HuH-7.5 (cell line): ENCODE results near the gene MAP3K21.

Source experiments
- DNase-seq: peaks from one replicate; pipeline ENCODE4 v3.0.0; 2011; ENCODE audit warnings: low spot score

MAP3K21 gene

DNA sequence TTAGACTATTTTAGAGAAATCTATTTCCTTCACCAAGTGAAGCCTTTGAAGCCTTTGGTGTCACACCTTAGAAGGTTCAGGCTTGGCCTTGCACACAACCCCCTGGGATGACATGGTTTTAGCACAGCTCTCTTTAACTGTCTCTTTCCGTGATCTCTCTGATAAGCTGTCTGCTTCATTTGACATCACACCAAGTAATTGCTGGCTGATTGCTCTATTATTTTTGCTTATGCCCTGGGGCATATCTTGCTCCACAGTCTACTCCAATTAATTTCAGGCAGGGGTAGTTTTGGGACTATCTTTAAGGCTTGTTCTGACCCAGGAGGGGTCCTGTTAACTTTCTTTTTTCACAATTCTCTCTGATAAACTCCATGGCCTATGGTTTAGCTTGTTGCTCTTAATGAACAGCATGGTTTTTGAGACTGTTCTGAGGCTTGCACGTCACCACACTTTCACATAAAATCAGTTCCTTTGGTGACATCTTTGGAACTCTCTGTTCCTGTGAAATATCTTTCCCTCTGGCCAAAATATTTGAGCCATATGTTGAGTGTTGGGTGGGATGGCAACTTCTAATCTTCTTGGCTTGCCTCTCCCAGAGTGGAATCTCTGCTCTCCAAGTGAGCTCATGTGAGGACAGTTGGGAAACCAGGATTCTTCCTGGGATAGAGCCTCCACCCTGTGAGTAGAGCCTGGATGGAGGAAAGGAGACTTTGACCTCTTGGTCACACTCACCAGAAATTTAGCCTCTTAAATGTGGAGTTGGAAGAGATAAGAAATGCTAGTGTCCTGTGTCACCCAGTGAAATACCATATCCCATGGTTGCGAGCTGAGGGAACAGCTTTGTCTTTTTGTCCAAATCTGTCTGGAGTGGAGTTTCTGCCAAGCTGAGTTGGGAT, 63.6 kb downstream of the MAP3K21 start:
- no peak for DNase-seq

DNA sequence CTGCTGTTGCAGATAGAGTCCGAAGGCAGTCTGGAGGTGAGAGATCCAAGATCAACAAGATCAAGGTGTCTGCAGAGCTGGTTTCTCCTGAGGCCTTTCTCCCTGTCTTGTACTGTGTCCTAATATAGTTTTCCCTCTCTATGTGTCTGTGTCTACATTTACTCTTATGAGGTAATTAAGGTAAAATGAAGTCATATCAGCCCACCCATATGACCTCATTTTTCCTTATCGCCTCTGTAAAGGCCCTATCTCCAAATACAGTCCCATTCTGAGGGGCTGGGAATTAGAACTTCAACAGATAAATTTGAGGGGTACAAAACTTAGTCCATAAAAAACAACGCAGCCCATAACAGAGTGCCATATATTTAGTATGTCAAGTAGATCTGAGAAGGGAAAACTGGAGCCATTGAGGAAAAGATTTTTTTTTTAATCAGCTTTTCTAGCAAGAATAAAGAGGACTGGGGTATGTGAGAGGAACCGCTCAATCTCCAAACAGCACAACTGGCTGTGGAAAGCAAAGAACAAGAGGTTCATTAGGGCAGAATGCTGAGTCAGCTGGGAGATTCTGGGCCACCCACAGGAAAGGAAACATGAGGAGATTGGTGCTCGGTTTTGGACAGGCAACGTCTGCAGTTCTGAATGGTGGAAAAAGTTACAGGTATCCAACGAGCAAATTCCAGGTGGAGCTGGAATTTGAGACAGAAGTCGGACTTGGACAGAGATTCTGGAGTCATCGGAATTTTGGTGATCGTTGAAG, 65.7 kb downstream of the MAP3K21 start:
- DNase-seq = no peak

DNA sequence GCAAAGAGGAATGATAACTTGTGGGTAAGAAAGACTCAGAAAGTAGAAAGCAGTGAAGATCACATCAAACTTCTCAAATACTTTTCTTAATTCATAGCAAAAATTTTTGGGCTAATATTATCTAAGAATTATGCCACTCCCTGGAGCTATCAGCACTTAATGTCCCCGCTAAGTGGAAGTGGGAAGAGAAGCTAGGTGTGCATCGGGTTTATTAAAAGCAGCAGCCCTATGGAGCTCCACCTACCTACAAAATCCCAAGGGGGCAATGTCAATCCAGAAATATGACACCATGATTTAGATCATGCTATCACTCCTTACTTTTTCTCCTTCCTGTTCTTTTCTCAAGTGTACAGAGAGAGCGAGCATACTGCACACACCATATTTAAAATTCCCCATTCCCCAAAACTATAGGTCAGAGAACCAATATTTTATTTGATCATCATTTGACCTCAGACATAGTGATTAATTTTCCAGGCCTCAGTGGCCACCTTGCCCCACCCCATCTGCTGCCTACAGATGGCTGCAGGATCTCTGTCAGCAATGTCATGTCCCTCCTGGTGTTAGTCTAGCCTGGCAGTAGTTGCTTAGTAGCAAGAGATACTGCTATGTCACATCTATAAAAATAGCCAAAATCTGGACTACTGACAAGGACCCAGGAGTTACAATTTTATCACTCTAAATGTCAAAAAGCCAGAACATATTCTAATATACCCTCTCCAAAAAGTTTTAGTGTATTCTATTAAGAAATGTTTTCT, 66.6 kb downstream of the MAP3K21 start:
- no peak for DNase-seq

DNA sequence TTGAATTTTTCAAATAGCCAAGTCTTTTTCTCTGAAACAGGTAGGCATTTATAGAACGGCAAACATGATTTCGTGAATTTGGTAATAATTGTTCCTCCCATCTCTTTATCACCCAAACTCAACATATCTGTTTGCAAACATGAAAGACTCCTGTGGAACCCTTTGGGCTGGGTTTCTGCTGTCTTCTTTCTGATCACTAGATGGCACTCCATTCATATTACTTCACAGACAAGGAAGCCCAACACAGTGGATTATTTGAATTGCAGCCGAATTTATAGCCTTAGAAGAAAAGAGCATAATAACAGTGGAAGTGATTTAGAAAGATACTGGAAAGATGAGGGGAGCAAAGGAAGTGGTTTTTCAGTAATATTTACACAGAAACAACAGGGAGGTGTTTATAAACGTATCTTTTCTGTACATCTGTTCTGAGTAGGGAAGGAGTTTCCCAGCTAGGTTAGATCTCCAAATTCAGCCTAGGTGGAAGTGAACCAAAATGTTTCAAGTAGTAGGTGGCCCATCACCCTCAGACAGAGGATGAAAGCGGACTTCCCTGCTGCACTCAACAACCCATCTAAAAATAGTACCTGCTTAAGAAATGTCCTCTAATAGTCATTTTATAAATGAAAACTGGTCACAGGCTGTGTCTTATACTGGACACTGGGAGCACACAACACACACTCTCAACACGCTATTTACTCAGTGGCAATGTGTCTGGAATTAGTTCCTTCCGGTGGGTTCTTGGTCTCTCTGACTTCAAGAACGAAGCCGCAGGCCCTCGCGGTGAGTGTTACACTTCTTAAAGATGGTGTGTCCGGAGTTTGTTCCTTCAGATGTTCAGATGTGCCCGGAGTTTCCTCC, 67.6 kb downstream of the MAP3K21 start:
- peak; percentile 23 for DNase-seq

DNA sequence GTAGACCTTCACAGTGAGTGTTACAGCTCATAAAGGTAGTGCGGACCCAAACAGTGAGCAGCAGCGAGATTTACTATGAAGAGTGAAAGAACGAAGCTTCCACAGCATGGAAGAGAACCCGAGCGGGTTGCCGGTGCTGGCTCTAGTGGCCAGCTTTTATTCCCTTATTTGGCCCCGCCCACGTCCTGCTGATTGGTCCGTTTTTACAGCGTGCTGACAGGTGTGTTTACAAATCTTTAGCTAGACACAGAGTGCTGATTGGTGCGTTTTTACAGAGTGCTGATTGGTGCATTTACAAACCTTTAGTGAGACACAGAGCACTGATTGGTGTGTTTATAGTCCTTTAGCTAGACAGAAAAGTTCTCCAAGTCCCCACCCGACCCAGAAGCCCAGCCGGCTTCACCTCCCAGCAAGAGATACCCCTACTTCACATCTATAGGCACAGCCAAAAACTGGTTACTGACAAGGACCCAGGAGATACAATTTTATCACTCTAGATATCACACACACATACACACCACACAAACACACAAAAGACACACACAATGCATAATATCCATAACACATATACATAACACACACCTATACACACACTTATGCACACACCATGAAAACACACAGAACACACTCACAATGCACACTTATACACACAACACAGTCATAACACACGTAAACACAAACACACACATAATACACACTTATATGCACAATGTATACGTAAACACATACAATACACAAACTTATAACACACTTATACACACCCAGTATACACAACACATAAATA, 68.5 kb downstream of the MAP3K21 start:
- no peak for DNase-seq

DNA sequence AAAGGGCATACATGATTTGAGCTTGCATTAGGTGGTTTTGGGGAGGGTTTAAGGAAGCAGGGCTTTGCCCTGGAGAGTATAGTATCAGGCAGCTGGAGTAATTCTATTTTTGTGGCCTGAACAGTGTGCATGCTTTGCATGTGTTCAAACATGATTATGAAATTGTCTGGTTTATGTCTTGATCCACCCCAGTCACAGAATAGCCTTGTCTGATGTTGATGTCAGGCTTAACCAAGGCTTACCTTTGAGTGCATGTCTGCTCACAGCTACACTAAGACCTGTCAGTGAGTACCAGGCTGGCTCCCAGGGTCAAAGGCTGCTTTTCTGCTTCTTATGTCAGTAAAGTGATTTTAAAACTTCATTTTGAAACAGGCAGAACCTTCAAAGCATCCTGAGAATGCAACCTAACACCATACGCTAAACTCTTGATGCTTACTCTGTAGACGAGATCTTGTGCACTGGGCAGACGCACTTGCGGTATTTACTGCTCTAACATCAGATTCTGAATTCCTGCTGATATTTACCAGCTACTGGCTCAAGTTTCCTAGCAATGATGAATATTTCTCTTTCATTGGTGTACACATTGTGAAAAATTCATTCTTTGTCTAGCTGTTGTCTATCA, 78.9 kb downstream of the MAP3K21 start:
- no peak for DNase-seq

DNA sequence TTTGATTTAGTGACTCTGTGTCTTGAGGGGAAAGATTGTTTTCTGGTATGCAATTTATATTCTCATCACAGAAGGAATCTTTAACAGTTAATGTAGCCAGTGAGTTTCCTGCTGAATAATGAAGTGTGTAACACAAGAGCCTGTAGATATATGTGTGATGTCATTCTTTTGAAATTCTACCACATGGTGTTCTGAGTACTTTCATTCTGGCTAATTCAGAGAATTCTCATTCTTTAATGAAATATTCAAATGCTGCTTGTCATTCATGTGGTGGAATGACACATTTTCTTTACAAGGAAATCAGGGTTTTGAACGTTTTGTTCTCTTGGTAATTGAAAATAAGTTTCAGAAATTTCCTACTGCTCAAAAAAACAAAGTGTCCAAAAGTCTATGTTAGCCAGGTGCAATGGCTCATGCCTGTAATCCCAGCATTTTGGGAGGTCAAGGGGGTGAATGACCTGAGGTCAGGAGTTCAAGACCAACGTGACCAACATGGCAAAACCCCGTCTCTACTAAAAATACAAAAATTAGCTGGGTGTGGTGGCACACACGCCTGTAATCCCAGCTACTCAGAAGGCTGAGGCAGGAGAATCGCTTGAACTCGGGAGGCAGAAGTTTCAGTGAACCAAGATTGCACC, 79.6 kb downstream of the MAP3K21 start:
- DNase-seq = no peak

DNA sequence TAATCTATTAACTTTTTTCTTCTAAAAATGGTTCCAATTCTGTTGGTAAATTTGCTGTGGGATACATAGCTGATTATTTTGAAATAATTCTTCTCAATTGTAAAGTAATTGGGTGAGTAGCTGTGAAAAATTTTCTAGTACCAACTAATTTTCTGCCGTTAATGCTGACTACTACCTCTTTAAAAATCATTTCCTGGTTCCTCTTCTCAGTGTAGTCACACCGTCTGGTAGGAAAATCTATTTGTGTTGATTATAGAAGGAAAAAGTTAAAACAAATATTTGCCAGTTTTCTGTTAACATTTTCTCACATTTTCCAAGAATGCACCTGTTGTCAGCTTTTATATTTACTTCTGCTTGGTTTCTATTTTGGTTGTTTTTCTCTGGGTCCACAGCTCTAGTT, 82.0 kb downstream of the MAP3K21 start:
- DNase-seq = no peak

DNA sequence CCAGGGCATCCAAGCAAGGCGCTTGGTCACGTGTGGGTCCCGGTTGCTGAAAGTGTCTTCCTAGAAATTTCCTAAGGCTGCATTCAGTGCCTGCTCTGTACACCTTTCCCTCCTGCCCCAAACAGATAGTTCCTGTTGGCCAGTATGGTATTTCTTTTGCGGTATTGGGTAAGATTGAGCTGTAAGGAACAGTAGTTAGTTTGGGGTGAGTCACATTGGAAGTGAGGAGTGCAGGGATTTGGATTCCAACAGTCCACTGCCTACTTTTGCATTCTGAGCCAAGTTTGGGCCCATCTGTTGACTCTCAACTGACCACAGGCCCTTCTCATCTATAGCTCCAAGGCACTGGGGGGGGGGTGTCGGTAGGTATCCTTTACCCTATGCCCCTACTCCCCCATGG, 83.4 kb downstream of the MAP3K21 start:
- no peak for DNase-seq

DNA sequence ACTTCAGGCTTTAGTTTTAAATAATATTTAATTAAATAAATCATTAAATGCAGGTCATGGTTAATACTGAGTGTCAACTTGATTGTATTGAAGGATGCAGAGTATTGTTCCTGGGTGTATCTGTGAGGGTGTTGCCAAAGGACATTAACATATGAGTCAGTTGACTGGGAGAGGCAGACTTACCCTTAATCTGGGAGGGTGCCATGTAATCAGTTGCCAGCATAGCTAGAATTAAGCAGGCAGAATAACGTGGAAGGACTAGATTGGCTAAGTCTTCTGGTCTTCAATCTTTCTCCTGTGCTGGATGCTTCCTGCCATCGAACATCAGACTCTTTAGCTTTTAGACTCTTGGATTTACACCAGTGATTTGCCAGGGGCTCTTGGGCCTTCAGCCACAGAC, 85.3 kb downstream of the MAP3K21 start:
- DNase-seq = no peak

DNA sequence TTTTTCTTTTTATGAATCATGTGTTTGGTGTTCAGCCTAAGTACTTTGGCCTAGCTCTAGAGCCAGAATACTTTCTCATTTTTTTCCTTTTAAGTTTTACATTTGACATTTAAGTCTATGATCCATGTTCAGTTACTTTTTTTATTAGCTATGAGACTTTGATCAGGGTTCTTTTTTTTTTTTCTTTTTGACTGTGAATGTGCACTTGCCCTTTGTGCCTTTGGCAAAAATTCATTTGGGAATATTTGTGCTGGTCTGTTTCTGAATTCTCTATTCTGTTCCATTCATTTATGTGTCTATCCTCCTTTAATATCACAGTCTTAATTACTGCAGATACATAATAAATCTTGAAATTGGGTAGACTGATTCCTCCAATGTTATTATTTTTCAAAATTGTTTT, 93.8 kb downstream of the MAP3K21 start:
- no peak for DNase-seq

DNA sequence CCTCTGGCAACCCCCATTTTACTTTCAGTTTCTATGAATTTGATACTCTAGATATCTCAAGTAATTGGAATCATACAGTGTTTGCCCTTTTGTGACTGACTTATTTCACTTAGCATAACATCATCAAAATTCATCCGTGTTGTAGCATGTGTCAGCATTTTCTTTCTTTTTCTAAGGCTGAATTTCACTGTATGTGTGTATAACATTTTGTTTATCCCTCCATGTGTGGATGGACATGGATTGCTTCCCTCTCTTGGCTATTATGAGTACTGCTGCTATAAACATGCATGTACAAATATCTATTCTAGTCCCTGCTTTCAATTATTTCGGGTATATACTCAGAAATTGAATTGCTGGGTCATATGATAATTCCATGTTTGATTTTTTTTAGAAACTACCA, 97.3 kb downstream of the MAP3K21 start:
- no peak for DNase-seq

DNA sequence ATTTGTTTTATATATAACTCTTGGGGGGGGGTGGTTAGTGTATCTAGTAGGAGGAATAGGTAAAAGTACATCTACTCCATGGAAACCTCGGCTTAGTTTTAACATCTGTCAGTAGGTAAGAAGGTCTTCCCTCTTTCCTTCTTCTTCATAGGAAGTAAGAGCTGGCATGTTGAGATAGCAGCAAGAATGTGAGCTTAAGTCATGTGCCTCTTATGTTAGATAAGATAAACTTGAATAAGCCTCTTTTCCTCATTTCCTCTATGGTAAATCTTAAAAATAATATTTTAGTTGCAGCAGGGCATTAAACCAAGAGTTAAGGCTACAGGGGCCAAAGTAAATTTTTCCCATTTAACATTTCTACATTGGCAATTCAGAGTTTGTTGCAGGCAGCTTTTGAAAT, 100.4 kb downstream of the MAP3K21 start:
- no peak for DNase-seq

DNA sequence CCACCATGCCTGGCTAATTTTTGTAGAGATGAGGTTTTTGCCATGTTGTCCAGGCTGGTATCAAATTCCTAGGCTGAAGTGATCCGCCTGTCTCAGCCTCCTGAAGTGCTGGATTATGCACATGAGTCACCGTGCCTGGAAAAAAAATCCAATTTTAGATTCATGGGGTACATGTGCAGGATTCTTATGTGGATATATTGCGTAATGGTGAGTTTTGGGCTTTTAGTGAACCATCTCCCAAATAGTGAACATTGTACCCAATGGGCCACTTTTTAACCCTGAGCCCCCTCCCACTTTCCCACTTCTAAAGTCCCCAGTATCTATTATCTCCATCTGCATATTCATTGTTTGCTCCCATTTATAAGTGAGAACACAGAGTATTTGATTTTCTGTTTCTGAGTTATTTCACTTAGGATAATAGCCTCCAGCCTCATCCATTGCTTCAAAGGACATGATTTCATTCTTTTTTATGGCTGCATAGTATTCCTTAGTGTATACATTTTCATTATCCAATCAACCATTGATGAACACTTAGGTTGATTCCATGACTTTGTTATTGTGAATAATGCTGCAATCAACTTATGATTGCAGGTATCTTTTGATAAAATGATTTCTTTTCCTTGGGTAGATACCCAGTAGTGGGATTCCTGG, 104.4 kb downstream of the MAP3K21 start:
- no peak for DNase-seq

DNA sequence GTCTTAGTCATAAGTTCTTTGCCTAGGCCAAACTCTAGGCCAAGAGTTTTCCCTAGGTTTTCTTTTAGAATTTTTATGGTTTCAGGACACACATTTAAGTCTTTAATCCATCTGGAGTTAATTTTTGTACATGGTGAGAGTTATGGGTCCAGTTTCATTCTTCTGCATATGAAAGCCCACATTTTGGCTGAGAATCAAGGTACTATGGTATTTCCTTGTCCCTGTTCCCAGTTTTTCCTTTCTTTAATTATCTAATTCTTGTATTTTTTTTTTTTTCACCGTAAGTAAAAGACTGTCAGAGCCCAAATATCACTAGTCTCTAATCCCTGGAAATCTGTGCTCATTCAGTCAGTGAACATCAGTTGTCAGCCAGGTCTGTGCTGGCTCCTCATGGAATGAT, 105.4 kb downstream of the MAP3K21 start:
- no peak for DNase-seq

DNA sequence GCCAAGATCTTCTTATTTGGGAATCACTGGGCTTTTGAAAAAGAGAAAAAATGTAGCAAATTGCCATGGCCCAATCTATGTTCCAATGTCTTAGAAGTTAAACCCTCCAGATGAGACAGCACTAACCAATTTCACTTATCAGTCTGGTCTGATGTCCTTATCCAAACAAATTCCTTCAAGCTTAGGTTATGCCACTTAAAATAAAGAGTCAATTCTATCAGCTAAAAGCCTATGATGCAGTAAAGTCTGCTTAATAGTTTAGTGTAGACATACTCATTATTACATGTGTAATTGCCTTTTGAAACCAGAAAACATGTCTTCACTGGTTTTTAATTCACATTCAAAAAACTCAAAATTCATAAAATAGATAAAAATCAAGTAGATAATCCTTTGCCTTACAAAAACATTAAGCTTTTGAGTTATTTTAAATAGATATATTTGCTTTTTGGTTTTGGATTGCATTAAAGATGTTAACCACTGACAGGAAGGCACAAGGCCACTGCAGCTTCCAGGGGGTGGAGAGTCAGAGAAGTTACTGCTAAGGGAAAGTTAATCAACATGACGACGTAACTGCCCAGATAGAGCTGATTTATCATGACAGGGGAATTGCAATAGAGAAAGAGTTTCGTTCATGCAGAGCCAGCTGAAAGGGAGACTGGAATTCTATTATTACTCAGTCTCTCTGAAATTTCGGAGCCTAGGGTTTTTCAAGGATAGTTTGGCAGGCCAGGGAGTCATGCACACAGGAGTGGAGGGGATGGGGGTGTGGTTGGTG, 106.1 kb downstream of the MAP3K21 start:
- DNase-seq = no peak
